ENCODE results near the gene ZNF609.

The ZNF609 gene

DNA sequence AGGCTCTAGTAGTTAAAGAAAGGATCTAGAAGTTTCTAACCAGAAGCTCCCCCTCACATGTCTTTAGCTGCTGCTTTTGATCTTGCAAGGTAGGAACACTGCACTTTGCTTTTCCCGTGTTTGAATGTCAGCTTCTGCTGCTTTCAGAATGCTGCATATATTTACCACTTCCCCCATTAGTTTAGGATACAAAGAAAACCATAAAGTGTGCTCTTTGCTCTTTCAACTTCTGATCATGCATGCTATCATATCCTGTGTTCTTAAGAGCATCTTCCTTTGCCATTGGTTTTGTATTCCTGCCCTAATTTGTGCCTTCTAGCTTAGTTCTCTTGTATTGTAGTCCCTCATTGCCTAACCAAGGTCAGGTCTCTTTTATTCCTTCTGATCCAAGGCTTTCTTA, 43.3 kb downstream of the ZNF609 start:
- no peak for DNase-seq

DNA sequence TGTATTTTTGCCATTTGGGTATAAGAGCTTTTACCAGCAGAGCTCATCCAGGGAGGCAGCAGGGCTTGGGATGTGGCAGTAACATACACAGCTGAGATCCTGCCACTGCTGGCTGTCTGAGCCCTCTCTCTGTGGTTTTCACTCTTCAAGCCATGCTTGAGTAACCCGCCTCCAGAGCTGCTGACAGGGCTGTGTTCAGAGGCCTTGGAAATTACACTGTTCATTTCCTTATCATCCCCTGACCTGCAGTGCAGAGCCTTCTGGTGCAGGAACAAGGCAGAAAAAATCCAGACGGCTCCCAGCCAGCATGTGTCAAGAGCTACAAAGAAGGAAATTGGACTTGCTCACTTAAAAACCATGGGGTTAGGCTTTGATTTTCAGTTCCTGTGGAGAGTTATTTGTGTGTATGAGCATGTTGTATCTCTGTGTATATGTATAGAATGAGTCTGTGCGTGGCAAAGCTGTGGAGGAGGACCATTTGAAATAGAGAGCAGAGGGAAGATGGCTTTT, 47.0 kb downstream of the ZNF609 start:
- DNase-seq, result no peak

DNA sequence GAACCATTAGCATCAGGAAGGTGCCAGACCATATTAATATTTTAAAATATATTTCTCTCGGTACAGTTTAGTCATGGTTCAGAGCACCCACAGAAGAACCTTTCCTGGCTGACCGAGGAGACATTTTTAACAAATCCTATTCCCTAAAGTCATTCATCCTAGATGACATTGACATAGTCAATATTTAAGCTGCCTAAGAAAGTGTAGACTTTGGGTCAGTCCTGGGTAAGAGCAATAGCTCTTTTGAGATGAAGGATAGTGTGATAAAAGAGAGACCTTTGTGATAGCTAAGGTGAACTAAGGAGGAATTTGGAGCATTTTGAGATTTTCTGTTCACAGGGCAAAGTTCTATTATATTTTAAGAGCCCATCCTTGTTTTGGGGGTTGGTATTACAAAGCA, 47.5 kb downstream of the ZNF609 start:
- DNase-seq, result no peak

DNA sequence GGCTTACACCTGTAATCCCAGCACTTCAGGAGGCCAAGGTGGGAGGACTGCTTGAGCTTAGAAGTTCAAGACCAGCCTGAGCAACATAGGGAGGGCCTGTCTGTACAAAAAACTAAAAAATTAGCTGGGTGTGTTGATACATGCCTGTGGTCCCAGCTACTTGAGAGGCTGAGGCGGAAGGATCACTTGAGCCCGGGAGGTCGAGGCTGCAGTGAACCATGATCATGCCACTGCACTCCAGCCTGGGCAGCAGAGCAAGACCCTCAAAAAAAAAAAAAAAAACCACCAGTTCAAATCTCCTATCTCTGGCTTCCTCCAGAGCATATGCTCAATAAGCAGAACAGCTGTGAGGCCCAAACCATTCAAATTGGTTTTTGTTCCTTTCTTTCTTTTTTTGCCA, 53.4 kb downstream of the ZNF609 start:
- no peak for DNase-seq

DNA sequence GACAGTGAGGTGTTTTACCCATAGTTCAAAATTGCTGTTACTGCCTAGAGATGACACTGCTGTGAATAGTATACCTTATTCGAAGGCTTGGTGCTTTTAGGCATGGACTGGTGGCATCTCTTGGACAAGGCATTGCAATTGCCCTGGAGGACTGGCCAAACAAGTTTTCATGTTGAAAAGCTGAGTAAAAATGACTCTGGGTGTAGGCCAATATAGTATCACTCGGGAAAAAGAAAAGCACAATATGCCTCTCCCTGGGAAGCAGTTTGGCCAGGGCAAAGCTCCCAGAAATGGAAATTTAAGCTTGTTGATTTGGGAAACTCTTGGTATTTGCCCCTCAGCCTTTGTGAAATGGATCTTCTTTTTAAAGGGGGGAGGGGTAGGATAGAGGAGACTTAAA, 54.8 kb downstream of the ZNF609 start:
- no peak for DNase-seq

DNA sequence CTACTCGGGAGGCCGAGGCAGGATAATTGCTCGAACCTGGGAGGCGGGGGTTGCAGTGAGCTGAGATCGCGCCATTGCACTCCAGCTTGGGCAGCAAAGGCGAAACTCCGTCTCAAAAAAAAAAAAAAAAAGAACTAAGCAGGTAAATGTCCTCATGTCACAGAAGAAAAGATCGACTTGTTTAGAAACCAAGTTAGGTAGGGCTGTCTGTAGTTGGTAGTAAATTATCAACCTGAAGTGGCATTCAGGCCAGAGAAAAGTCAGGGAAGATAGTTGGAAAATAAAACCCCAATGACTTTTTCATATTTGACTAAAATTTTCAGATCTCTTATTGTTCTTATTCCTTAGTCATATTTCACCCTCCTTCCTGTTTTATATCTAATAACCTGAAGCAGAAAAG, 55.4 kb downstream of the ZNF609 start:
- no peak for DNase-seq

DNA sequence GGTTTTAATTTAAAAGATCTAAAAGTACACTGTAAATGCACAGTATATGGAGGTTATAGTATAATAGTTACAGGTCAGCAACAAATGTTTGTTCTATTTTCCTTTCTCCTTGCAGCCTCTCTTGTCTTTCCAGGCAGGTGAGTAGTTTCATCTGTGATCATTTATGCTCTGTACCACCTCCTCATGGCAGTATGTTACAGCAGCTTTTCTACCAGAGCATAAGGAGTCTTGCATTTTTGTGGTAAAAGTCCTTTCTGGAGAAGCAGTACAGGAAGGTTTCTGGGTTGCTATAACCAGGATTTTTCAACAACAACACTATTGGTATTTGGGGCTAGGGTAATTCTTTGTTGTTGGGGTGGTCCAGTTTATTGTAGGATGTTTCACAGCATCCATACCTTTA, 59.5 kb downstream of the ZNF609 start:
- no peak for DNase-seq

DNA sequence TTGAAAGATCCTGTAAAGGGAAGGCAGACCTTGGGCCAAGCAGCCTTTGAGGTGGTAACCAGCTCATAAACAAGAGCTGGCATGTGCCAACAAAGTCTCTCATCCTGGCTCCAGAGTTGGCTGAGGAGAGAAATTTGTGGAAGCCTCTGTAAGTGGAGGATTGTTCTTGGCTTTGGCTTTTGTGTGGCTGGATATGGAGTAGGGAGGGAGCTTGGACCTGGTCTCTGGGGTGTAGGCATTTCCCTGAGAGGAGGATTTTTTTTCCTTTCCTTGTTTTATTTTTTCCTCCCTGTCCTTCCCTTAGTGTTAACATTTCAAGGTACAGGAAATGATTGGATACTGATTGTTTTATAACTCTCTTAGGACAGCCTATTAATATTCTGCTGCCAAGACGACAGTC, 60.8 kb downstream of the ZNF609 start:
- DNase-seq, result no peak

DNA sequence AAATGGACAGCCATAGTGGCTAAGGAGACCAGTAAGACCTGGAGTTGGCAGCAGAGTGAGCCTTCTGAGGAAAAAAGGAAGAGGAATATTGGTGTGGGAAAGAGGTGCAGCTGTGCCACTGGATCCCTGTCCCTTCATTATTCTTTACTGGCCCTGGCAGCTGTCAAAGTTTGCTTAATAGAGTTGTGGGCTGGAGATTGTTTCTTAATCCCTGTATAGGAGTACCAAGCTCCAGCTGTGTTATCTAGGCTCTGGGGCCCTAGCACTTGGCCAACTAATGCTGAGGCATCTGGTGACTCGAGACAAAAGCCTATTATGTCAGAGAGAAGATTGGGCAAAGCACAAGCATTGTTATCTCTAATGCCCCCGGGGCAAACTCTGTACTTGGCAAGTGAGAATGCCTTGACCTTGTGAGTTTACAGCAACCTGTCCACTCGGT, 61.4 kb downstream of the ZNF609 start:
- no peak for DNase-seq

DNA sequence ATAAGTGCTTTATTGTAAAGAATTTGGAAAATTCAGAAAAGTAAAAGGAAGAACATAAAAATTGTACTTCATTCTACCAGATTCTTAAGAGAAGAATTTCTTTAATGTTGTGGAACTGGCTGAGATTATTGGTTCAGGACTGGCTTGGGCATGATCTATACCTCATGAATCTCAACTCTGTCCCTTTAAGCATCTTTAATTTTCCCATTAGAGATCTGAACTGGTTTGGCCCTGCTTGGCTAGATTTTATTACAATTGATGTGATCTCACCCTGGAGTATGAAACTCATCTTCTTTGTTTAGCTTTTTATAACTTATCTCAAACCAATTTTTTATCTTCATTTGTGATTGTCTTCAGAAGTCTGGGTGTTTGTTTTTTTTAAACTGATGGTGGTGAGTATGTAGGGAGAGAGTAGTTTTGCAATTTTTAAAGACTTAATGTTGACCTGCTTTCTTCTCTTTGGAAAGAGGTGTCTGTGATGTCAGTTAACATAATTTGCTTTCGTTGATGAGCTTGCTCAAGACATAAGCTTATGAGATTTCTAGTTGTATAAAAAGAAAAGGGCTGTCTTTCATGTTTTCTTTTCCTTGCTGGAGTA, 61.9 kb downstream of the ZNF609 start:
- no peak for DNase-seq

DNA sequence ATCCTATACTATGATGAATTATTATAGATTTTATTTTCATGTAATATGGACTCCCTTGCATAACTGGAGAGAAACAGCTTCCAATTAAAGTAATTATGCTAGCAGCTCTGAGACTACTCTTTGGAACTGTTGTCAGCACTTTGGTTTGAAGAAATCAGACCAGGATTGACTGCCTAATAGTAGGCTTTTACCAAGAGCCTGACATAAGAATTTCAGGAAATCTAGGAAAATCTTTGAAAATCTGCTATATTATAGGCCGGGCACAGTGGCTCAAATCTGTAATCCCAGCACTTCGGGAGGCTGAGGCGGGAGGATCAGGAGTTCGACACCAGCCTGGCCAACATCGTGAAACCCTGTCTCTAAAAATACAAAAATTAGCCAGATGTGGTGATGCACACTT, 62.9 kb downstream of the ZNF609 start:
- DNase-seq, result no peak

DNA sequence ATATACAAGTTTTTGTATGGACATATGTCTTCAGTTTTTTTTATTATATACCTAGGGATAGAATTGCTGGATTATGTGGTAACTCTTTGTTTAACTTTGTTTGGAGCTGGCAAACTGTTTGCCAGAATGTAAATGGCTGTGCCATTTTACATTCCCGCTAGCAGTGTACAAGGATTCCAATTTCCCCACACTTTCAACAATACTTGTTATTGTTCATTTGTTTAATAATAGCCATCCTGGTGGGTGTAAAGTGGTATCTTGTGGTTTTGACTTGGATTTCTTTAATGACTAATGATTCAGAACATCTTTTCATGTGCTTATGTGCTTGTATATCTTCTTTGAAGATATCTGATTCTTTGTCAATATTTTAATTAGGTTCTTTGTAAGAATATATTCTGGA, 64.4 kb downstream of the ZNF609 start:
- DNase-seq, result no peak

DNA sequence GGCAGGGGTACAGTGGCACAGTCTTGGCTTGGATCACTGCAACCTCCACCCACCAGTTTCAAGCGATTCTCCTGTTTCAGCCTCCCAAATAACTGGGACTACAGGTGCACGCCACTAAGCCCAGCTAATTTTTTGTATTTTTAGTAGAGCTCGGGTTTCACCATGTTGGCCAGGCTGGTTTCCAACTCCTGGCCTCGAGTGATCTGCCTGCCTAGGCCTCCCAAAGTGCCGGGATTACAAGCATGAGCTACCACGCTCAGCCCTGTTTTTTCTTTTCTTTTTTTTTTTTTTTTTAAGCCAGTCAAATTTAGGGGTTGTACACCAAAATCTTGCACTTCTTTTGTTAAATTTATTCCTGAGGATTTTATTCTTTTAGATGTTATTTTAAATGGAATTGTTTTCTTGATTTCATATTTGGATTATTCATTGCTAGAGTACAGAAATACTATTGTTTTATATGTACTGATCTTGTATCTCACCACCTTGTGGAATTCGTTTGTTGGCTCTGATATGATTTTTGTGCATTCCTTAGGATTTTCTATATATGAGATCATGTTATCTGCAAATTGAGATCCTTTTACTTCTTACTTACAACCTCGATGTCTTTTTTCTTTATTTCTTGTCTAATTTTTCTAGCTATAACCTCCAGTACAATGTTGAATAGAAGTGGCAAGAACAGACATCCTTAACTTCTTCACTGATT, 65.6 kb downstream of the ZNF609 start:
- no peak for DNase-seq

DNA sequence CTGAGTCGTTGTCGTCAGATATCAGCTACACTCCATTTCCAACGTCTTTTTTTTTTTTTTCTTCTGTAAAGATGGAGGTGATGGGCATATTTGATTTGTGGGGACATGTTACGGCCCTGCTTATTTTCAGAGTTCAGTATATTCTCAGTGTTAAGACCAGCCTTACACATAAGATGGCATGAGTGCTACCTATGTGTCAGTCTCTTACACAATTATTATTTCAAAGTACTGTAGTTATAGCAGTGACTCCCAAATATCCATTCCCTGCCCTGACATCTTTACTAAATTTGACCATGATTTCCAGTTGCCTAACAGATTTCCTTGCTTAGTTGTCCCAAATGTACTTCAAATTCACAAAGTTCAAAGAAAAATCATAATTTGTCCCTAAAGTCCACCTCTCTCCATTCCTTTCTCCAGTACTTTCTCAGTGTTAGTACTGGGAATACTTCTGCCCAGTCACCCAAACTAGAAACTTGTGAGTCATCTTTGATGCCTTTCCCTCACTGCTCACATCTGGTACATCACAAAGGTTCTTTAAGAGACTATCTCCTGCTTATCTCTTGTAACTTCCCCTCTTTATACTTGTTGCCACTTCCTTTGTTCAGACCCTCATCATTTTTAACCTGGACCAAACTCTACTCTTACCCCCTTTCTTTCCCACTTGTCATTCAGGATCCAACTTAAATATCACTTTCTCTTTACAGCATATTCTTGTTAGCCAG, 67.0 kb downstream of the ZNF609 start:
- no peak for DNase-seq

DNA sequence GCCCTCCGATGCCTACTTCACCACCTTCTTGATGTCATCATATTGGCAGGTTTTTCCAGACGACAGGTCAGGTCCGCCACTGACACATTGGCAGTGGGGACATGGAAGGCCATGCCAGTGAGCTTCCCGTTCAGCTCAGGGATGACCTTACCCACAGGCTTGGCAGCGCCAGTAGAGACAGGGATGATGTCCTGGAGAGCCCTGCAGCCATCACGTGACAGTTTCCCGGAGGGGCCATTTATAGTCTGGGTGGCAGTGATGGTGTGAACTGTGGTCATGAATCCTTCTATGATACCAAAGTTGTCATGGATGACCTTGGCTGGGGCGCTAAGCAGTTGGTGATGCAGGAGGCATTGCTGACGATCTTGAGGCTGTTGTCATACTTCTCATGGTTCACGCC, 68.5 kb downstream of the ZNF609 start:
- no peak for DNase-seq

DNA sequence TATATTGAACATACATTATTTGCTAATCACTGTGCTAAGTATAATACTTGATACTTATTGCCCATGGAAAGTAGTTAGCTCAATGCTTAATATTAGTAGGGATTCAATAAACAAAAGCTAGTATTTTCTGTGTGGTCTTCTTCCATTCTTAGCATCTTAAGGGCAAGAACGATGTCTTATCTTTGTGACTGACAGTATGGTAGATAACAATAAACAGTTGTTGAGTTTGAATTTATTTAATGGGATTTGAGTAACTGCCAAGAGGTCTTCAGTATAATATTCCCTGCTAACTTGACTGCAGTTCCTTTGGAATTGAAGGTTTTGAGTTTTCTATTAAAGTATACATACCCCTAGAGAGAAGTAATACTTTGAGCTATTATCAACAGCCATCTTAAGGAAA, 70.1 kb downstream of the ZNF609 start:
- no peak for DNase-seq

DNA sequence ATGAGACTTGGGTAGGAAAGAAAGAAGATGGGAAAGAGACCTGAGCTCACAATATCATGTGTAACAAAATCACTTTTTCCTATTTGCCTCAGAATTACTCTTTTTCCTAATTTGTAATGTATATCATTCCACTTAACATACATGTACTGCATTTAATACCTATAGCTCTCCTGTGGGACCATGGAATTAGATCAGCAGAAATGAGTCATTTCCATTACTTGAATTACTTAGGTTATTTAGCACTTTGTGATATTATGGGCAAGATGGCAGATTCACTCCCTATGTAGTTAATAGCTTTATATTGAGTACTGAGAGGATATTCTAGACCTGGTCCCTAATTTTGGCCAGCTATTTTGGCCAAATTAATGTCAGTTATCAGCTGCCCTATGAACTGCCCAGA, 70.5 kb downstream of the ZNF609 start:
- no peak for DNase-seq

DNA sequence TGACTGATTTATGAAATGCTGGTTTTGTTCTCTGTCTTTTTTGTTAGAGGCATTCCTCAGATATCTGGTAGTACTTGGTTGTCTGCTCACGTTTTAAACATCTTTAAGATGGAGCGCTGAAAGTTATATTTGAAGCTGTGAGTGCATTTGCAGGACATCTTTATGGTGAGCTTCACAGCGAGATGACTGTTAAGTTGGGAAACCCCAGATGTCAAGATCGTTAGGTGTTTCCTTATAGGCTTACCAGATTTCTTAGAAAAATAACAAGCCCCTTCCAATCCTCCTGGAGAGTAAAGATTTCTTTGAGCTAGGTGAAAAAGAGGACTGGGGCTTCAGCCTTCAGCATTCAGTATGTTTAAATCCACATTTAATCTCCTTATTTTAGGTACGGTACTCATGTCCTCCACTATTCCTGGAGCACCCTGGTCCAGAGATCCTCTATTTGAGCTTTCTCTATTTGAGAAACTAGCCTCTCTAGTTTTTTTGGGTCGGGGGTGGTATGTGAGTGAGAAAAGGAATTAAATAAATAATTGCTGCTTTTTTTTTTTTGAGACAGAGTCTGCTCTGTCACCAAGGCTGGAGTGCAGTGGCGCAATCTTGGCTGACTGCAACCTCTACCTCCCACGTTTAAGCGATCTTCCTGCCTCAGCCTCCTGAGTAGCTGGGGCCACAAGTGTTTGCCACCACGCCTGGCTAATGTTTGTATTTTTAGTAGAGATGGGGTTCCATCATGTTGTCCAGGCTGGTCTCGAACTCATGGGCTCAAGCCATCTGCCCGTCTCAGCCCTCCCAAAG, 72.3 kb downstream of the ZNF609 start:
- no peak for DNase-seq

DNA sequence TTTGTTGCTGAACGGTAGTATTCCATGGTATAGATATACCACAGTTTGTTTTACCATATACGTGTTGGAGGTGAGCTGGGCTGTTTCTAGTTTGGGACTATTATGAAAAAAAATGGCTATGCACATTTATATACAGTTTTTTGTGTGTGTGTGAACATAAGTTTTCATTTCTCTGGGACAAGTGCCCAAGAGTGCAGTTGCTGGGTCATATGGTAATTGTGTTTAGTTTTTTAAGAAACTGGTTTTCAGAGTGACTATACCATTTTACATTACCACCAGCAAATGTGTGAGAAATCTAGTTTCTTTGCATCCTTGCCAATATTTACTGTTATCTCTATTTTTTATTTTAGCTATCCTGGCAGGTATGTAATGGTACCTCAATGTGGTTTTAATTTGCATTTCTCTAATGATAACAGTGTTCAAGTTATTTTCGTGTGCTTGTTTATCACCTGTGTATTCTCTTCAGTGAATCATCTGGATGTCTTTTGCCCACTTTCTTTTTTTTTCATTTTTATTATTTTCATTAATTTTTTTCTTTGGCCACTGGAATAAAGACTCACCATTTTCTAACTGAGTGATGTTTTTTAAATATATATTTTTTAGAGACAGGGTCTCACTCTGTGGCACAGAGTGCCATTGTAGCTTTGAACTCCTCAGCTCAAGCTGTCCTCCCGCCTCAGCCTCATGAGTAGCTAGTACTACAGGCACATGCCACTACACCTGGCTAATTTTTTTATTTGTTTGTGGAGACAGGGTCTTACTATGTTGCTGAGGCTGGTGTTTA, 75.3 kb downstream of the ZNF609 start:
- DNase-seq, result no peak

DNA sequence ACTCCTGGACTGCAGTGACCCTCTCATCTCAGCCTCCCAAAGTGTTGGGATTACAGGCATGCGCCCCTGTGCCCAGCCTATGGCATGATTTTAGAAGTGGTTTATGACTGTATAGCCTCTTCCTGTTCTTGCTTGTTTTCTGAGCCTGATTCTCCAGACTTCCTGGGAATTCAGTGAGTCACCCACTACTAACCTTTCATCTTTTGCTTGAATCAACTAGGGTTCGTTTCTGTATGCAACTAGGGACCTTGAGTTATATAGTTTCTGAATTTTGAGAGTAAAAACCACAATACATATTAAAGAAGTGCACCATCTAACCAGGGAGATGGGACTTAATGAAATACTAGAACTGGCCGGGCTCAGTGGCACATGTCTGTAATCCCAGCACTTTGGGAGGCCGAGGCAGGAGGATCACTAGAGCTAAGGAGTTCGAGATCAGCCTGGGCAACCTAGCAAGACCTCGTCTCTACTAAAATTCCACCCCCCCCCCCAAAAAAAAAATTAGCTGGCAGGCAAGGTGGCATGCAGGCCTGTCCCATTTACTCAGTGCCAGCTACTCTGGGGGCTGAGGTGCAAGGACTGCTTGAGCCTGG, 76.0 kb downstream of the ZNF609 start:
- DNase-seq, result no peak

DNA sequence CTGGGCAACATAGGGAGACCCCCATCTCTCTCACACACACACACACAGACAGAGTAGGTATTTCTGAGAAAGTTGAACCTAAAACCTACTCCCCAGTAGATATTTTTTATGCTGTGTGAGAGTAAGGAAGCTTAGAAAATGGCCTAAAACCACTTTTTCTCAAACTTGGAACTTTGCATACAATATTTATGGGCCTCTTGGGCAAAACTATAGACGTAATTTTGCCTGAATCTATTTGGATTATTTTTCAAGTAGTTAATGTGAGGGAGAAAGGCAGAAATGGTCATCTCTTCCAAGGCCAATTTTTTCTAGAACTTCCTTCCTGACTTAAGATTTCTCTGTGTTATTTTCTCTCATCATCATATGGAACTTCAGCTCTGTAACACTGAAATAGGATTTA, 81.7 kb downstream of the ZNF609 start:
- DNase-seq, result no peak

DNA sequence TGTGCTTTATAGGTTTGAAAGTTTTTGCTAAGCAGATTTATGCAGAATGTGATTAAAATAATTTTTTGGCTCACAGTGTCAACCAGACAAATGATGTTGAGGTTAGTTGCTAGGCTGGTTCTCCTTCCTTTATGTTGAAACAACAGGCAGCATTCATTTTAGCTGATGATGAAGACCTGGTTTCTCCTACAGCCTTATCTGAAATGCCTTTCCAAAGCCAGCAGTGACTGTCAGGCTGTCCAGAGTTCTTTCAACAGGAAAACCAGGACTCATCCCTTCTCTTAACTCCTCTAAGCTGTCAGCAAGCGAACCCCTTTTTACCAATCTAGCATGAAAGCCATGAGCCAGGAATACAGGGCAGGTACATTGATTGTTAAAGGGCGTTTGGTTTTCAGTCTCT, 84.1 kb downstream of the ZNF609 start:
- no peak for DNase-seq

Data from NCI-H2081 treated with DMSO at 0.1 percent for 48 hours (cell line).